IgD-negative memory B cell (primary cell): ENCODE measurements around the gene TIMM29. TPM values are rescaled to one million over a fixed set of nuclear protein-coding genes. Genes with fewer than 3 reads are reported as not detected.
"Not testable (repeated sequence)": the region's sequence is repeated elsewhere in the genome, so short reads cannot be mapped to it uniquely, and the experiment has no call there.

ENCODE experiments used
- H3K27ac Mint-ChIP-seq, 3 donors: one replicate each; pipeline ENCODE4 v1.8.0; 2020 to 2022; ENCODE audit warnings: mild to moderate bottlenecking in 3 of 3, mixed read lengths in 3 of 3, moderate library complexity in 1 of 3
- H3K27me3 Mint-ChIP-seq: one replicate; pipeline ENCODE4 v1.8.0; 2021; ENCODE audit warnings: mixed read lengths
- H3K36me3 Mint-ChIP-seq: one replicate; pipeline ENCODE4 v1.8.0; 2020; ENCODE audit warnings: mild to moderate bottlenecking, mixed read lengths
- H3K4me1 Mint-ChIP-seq, 3 donors: one replicate each; pipeline ENCODE4 v1.8.0; 2020 to 2022; ENCODE audit warnings: mixed read lengths in 3 of 3, mild to moderate bottlenecking in 1 of 3
- H3K4me3 Mint-ChIP-seq, 4 donors: one replicate each; pipeline ENCODE4 v1.8.0; 2020 to 2022; ENCODE audit warnings: mild to moderate bottlenecking in 4 of 4, mixed read lengths in 4 of 4, moderate library complexity in 3 of 4
- H3K9me3 Mint-ChIP-seq, 3 donors: one replicate each; pipeline ENCODE4 v1.8.0; 2020 to 2021; ENCODE audit warnings: mixed read lengths in 3 of 3, mild to moderate bottlenecking in 1 of 3
- polyA plus RNA-seq: library from polyadenylated mRNA; unstranded; fragments of 300-500 nt; fragmentation: Illumina TruSeq; gene quantifications from one replicate; pipeline ENCODE4 v1.2.3, GENCODE V29; 2021

The TIMM29 gene
- polyA plus RNA-seq, 1 donor from 2014 or later: 31.1 TPM

GRCh38 chr19:10920781-10921180, 7.8 kb upstream of the TIMM29 start:
- Mint-ChIP-seq H3K4me3 (no peak overlapping the region), H3K27ac (no peak overlapping the region), H3K4me1 (peaks cover 0 to 3% (median 0%) of the 10 kb centered on the region in 3 donors), H3K9me3 (no peaks in the 10 kb centered on the region), H3K36me3 (peaks cover 2% of the 10 kb centered on the region), H3K27me3 (no peaks in the 10 kb centered on the region)

DNA sequence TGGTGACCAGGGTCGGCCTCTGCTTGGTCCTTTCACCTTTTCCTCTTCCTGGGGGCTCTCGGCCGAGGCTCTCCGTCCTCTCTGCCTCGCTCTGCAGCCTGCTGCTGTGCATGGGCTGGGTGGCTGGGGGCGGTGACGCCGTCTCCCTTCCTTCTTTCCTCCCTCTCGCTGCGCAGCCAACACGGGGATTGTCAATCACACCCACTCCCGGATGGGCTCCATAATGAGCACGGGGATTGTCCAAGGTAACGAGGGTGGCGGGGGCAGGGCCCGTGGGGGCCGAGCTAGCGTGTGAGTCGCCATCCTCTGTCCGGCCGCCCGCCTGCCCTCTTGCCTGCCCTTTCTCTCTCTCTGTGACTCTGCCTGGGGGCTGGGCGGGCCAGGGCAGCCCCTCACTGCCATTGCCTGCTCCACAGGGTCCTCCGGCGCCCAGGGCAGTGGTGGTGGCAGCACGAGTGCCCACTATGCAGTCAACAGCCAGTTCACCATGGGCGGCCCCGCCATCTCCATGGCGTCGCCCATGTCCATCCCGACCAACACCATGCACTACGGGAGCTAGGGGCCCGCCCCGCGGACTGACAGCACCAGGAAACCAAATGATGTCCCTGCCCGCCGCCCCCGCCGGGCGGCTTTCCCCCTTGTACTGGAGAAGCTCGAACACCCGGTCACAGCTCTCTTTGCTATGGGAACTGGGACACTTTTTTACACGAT, 7.3 kb upstream of the TIMM29 start:
- Mint-ChIP-seq H3K36me3 (peaks cover 2% of the 10 kb centered on the region), H3K4me1 (peaks cover 0 to 3% (median 0%) of the 10 kb centered on the region in 3 donors), H3K4me3 (no peak overlapping the region), H3K9me3 (no peaks in the 10 kb centered on the region), H3K27me3 (no peaks in the 10 kb centered on the region), H3K27ac (no peak overlapping the region)

- Mint-ChIP-seq H3K4me1 (peaks cover 0 to 3% (median 0%) of the 10 kb centered on the region in 3 donors), H3K36me3 (peaks cover 2% of the 10 kb centered on the region), H3K27ac (no peak overlapping the region), H3K4me3 (no peak overlapping the region), H3K9me3 (no peaks in the 10 kb centered on the region), H3K27me3 (no peaks in the 10 kb centered on the region)
Observed at GRCh38 chr19:10921910-10922637, 6.5 kb upstream of the TIMM29 start.

DNA sequence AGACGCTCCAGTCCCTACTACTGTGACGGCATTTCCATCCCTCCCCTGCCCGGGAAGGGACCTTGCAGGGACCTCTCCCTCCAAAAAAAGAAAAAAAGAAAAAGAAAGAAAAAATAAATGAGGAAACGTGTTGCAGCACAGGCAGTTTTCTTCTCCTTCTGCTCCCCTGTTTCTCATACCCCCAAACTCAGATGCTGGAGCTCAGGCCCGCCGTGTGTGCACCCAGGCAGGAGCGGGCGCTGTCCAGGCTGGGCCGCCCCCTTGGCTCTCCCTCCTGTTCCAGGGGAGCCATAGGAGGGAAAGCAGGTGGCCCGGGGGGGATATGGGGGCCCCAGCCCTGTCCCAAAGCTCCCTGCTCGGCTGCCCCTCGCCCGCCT, 6.0 kb upstream of the TIMM29 start:
- Mint-ChIP-seq H3K9me3 (no peaks in the 10 kb centered on the region), H3K4me3 (no peak overlapping the region), H3K36me3 (peaks cover 2% of the 10 kb centered on the region), H3K27me3 (no peaks in the 10 kb centered on the region), H3K4me1 (peaks cover 0 to 6% (median 0%) of the 10 kb centered on the region in 3 donors), H3K27ac (no peak overlapping the region)

GRCh38 chr19:10923260-10924112, 5.1 kb upstream of the TIMM29 start:
- H3K36me3 Mint-ChIP-seq: peaks cover 2% of the 10 kb centered on the region
- peaks cover 0 to 7% (median under 1%) of the 10 kb centered on the region in 3 donors for H3K4me1 Mint-ChIP-seq
- no peak overlapping the region for H3K27ac Mint-ChIP-seq
- H3K4me3 Mint-ChIP-seq: no peak overlapping the region
- no peaks in the 10 kb centered on the region for H3K27me3 Mint-ChIP-seq
- H3K9me3 Mint-ChIP-seq: no peaks in the 10 kb centered on the region

GRCh38 chr19:10924597-10924996, 4.0 kb upstream of the TIMM29 start:
- no peak overlapping the region for H3K4me3 Mint-ChIP-seq
- H3K9me3 Mint-ChIP-seq: no peaks in the 10 kb centered on the region
- no peak overlapping the region for H3K27ac Mint-ChIP-seq
- H3K4me1 Mint-ChIP-seq: peaks cover 0 to 10% (median 5%) of the 10 kb centered on the region in 3 donors
- H3K36me3 Mint-ChIP-seq: no peaks in the 10 kb centered on the region
- no peaks in the 10 kb centered on the region for H3K27me3 Mint-ChIP-seq

DNA sequence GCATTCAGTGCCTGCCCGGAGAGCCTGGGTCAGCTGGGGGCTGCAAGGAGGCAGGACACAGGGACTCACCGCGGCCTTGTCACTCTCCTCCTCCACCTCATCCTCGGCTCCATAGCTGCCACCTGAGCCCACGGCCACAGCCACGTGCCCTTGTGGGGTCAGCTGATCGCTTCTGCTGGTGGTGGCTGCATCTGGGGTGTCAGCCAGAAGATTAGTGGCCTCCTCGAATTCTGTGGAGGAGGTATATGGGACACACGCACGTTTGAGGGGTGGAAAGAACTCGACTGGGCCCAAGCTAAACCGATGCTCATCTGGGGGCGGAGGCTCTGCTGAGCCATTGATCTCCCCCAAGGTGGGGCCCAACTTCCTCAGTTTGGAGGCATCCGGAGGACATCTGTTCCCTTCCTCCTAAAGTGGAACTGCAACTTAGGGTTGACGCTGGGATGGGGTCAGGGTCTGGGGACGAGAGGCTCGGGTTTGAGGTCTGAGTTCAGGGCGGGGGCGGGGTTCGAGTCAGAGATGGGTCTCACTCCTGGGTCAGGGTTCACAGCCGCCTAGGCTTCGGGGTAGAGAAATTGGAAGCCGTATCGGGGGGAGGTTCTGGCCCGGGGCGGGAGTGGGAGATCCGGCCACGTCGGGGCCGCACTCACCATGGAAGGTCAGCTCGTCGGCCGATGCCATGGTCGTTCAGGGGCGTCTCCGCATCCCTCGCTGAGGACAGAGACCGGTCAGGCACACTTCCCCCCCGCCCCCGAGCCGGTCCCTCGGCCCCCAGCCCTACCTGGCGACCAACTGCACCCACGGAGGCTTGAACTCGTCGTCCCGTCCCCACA, 665 bp upstream of the TIMM29 start:
- H3K9me3 Mint-ChIP-seq: no peaks in the 10 kb centered on the region
- peaks cover 0 to 12% (median 11%) of the 10 kb centered on the region in 3 donors for H3K4me1 Mint-ChIP-seq

GRCh38 chr19:10929402-10929794, 787 bp downstream of the TIMM29 start:
- H3K4me1 Mint-ChIP-seq: peaks cover 0 to 12% (median 11%) of the 10 kb centered on the region in 3 donors
- H3K27ac Mint-ChIP-seq: no peak overlapping the region
- H3K36me3 Mint-ChIP-seq: no peaks in the 10 kb centered on the region
- no peaks in the 10 kb centered on the region for H3K9me3 Mint-ChIP-seq
- H3K27me3 Mint-ChIP-seq: no peaks in the 10 kb centered on the region
- peak overlapping the region; percentile 87 to 94 (median 88) for H3K4me3 Mint-ChIP-seq

More for the DNA sequence above, 665 bp upstream of the TIMM29 start:
- H3K27me3 Mint-ChIP-seq: no peaks in the 10 kb centered on the region
- H3K27ac Mint-ChIP-seq: peak overlapping the region; percentile 78 to 89 (median 86)
- H3K36me3 Mint-ChIP-seq: no peaks in the 10 kb centered on the region
- peak overlapping the region; percentile 88 to 98 (median 94) for H3K4me3 Mint-ChIP-seq

DNA sequence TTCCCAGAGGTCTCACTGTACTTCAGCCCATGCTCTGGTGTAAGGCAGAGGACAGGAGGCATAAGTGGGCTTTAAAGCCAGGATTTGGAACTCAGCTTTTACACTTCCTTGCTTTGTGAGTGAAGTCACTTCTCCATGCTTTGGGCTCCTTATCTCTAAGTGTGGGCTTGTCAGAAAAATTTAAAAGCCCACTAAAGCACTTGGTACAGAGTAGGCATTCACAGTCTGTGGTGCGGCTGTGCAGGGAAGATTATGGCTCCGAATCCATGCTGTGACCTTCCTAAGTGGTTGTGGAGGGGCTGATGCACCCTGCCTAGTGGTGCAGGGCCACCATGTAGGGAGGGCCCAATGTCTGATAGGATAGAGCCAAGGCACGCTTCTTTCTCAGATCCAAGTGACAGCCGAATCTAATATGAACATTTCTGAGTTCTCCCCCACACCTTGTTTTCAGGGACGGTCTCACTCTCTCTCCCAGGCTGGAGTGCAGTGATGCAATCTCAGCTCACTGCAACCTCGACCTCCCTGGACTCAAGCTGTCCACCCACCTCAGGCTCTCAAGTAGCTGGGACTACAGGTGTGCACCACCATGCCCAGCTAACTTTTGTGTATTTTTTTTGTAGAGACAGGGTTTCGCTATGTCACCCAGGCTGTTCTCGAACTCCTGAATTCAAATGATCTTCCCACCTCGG, 6.9 kb downstream of the TIMM29 start:
- Mint-ChIP-seq H3K36me3 (no peaks in the 10 kb centered on the region), H3K27ac (no peak overlapping the region), H3K4me3 (no peak overlapping the region)

DNA sequence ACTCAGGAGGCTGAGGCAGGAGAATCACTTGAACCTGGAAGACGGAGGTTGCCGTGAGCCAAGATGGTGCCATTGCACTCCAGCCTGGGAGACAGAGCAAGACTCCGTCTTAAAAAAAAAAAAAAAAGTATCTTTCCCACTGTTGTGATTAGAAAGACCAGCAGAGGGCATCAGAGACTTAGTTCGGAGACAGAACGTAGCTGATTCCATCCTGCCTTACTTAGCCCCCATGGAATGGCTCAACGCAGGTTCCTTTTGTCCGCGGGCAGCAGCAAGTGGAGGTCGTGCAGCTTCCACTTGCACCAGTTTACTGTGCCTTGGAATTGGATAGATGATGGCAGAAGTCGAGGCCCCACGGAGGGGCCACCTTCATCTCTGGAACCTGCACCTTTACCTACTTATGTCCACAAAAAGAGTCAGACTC, 8.1 kb downstream of the TIMM29 start:
- Mint-ChIP-seq H3K27me3 (no peaks in the 10 kb centered on the region), H3K36me3 (no peaks in the 10 kb centered on the region), H3K4me1 (peaks cover 0 to 3% (median 2%) of the 10 kb centered on the region in 3 donors), H3K9me3 (no peaks in the 10 kb centered on the region), H3K4me3 (no peak overlapping the region), H3K27ac (peak overlapping the region in 1 of 3 donors; percentile 80)

More for the DNA sequence above, 6.9 kb downstream of the TIMM29 start:
- H3K27me3 Mint-ChIP-seq: no peaks in the 10 kb centered on the region
- peaks cover 0 to 6% (median 2%) of the 10 kb centered on the region in 3 donors for H3K4me1 Mint-ChIP-seq
- no peaks in the 10 kb centered on the region for H3K9me3 Mint-ChIP-seq

- H3K27me3 Mint-ChIP-seq, H3K4me3 Mint-ChIP-seq, H3K9me3 Mint-ChIP-seq, H3K36me3 Mint-ChIP-seq, H3K4me1 Mint-ChIP-seq, H3K27ac Mint-ChIP-seq: not testable (repeated sequence)
Observed at GRCh38 chr19:10941649-10942048, 13.0 kb downstream of the TIMM29 start.

DNA sequence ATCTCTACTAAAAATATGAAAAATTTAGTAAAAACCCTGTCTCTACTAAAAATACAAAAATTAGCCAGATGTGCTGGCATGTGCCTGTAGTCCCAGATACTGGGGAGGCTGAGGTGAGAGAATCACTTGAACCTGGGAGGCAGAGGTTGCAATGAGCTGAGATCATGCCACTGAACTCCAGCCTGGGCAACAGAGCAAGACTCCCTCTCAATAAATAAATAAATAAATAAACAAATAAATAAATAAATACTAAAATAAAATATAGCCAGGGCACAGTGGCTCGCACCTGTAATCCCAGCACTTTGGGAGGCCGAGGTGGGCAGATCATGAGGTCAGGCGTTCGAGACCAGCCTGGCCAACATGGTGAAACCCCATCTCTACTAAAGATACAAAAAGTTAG, 14.8 kb downstream of the TIMM29 start:
- not testable (repeated sequence) for H3K4me3 Mint-ChIP-seq, H3K36me3 Mint-ChIP-seq, H3K4me1 Mint-ChIP-seq, H3K9me3 Mint-ChIP-seq, H3K27ac Mint-ChIP-seq, H3K27me3 Mint-ChIP-seq

- H3K36me3 Mint-ChIP-seq: no peaks in the 10 kb centered on the region
- H3K27me3 Mint-ChIP-seq: no peaks in the 10 kb centered on the region
- H3K4me3 Mint-ChIP-seq: no peak overlapping the region
- H3K4me1 Mint-ChIP-seq: peaks cover 0 to 6% (median 4%) of the 10 kb centered on the region in 3 donors
- no peak overlapping the region for H3K27ac Mint-ChIP-seq
- no peaks in the 10 kb centered on the region for H3K9me3 Mint-ChIP-seq
Observed at GRCh38 chr19:10945264-10945663, 16.7 kb downstream of the TIMM29 start.
